ENCODE data around the gene RASGRF1. TPM values are rescaled to one million over a fixed set of nuclear protein-coding genes. Genes with fewer than 3 reads are reported as not detected.

RASGRF1 gene
- total RNA-seq, 1 donor: under 0.01 TPM

- Histone ChIP-seq H3K4me1 (ENCODE audit: insufficient read depth, low read length) (no peaks in the 10 kb centered on the region), H3K27me3 (ENCODE audit: insufficient read depth, low read length) (no peaks in the 10 kb centered on the region), H3K9me3 (ENCODE audit: low read depth, low read length) (no peaks in the 10 kb centered on the region), H3K79me2 (ENCODE audit: insufficient read depth, low read length) (no peaks in the 10 kb centered on the region), H3K4me2 (ENCODE audit: insufficient read depth, low read length) (no peak overlapping the region), H3K27ac (ENCODE audit: low read depth, low read length) (no peak overlapping the region), H3K36me3 (ENCODE audit: insufficient read depth, low read length) (no peaks in the 10 kb centered on the region), H2AFZ (ENCODE audit: low read length) (no peak overlapping the region), H3K4me3 (ENCODE audit: insufficient read depth, low read length) (no peak overlapping the region), H4K20me1 (ENCODE audit: insufficient read depth, low read length) (no peaks in the 10 kb centered on the region)
- TF ChIP-seq CTCF (IDR thresholded peaks at IDR 0.05; ENCODE audit: extremely low read depth, low read depth, low read length): no peak
- DNase-seq (ENCODE audit: insufficient read length, low spot score, missing footprints): no peak
Measured at GRCh38 chr15:79073336-79073735, 17.2 kb downstream of the RASGRF1 start.

- DNase-seq (ENCODE audit: insufficient read length, low spot score, missing footprints): no peak
Measured at GRCh38 chr15:79071901-79072300, 18.7 kb downstream of the RASGRF1 start.

GRCh38 chr15:79068790-79069189 is 21.8 kb downstream of the RASGRF1 start:
- H3K4me2 ChIP-seq (ENCODE audit: insufficient read depth, low read length): no peak overlapping the region
- no peaks in the 10 kb centered on the region for H3K4me1 ChIP-seq (ENCODE audit: insufficient read depth, low read length)
- no peaks in the 10 kb centered on the region for H3K27me3 ChIP-seq (ENCODE audit: insufficient read depth, low read length)
- H3K4me3 ChIP-seq (ENCODE audit: insufficient read depth, low read length): no peak overlapping the region
- H3K36me3 ChIP-seq (ENCODE audit: insufficient read depth, low read length): no peaks in the 10 kb centered on the region
- no peak overlapping the region for H3K27ac ChIP-seq (ENCODE audit: low read depth, low read length)
- DNase-seq (ENCODE audit: insufficient read length, low spot score, missing footprints): no peak
- TF ChIP-seq CTCF (IDR thresholded peaks at IDR 0.05; ENCODE audit: extremely low read depth, low read depth, low read length): no peak
- no peaks in the 10 kb centered on the region for H3K9me3 ChIP-seq (ENCODE audit: low read depth, low read length)
- H3K79me2 ChIP-seq (ENCODE audit: insufficient read depth, low read length): no peaks in the 10 kb centered on the region
- H4K20me1 ChIP-seq (ENCODE audit: insufficient read depth, low read length): no peaks in the 10 kb centered on the region
- no peak overlapping the region for H2AFZ ChIP-seq (ENCODE audit: low read length)

More at GRCh38 chr15:79071901-79072300, 18.7 kb downstream of the RASGRF1 start:
- no peaks in the 10 kb centered on the region for H3K79me2 ChIP-seq (ENCODE audit: insufficient read depth, low read length)
- H3K27ac ChIP-seq (ENCODE audit: low read depth, low read length): no peak overlapping the region
- no peaks in the 10 kb centered on the region for H4K20me1 ChIP-seq (ENCODE audit: insufficient read depth, low read length)
- H3K4me2 ChIP-seq (ENCODE audit: insufficient read depth, low read length): no peak overlapping the region
- no peaks in the 10 kb centered on the region for H3K9me3 ChIP-seq (ENCODE audit: low read depth, low read length)
- H2AFZ ChIP-seq (ENCODE audit: low read length): no peak overlapping the region
- no peaks in the 10 kb centered on the region for H3K36me3 ChIP-seq (ENCODE audit: insufficient read depth, low read length)
- no peaks in the 10 kb centered on the region for H3K4me1 ChIP-seq (ENCODE audit: insufficient read depth, low read length)
- no peaks in the 10 kb centered on the region for H3K27me3 ChIP-seq (ENCODE audit: insufficient read depth, low read length)
- no peak for TF ChIP-seq CTCF (IDR thresholded peaks at IDR 0.05; ENCODE audit: extremely low read depth, low read depth, low read length)
- no peak overlapping the region for H3K4me3 ChIP-seq (ENCODE audit: insufficient read depth, low read length)

GRCh38 chr15:79067969-79068368 is 22.6 kb downstream of the RASGRF1 start:
- Histone ChIP-seq H2AFZ (ENCODE audit: low read length) (no peak overlapping the region), H3K4me2 (ENCODE audit: insufficient read depth, low read length) (no peak overlapping the region), H3K9me3 (ENCODE audit: low read depth, low read length) (no peaks in the 10 kb centered on the region), H3K79me2 (ENCODE audit: insufficient read depth, low read length) (no peaks in the 10 kb centered on the region), H3K4me3 (ENCODE audit: insufficient read depth, low read length) (no peak overlapping the region), H4K20me1 (ENCODE audit: insufficient read depth, low read length) (no peaks in the 10 kb centered on the region), H3K27me3 (ENCODE audit: insufficient read depth, low read length) (peaks cover 2% of the 10 kb centered on the region), H3K36me3 (ENCODE audit: insufficient read depth, low read length) (no peaks in the 10 kb centered on the region), H3K4me1 (ENCODE audit: insufficient read depth, low read length) (no peaks in the 10 kb centered on the region), H3K27ac (ENCODE audit: low read depth, low read length) (no peak overlapping the region)
- TF ChIP-seq CTCF (IDR thresholded peaks at IDR 0.05; ENCODE audit: extremely low read depth, low read depth, low read length): no peak
- DNase-seq (ENCODE audit: insufficient read length, low spot score, missing footprints): no peak

Measured in osteoblast (primary cell).